ENCODE results near the gene SASH1.
A peak's percentile ranks its signal among the peaks of the same experiment; 100 is the strongest.

The SASH1 gene

GRCh38 chr6:148342350-148343046 lies at the start of gene SASH1:
SASH1 (plus strand) TSS chr6:148342838; CDS start chr6:148343068, 230 bp downstream.
- DNase-seq (ENCODE audit: low spot score), result peak; percentile 71

DNA sequence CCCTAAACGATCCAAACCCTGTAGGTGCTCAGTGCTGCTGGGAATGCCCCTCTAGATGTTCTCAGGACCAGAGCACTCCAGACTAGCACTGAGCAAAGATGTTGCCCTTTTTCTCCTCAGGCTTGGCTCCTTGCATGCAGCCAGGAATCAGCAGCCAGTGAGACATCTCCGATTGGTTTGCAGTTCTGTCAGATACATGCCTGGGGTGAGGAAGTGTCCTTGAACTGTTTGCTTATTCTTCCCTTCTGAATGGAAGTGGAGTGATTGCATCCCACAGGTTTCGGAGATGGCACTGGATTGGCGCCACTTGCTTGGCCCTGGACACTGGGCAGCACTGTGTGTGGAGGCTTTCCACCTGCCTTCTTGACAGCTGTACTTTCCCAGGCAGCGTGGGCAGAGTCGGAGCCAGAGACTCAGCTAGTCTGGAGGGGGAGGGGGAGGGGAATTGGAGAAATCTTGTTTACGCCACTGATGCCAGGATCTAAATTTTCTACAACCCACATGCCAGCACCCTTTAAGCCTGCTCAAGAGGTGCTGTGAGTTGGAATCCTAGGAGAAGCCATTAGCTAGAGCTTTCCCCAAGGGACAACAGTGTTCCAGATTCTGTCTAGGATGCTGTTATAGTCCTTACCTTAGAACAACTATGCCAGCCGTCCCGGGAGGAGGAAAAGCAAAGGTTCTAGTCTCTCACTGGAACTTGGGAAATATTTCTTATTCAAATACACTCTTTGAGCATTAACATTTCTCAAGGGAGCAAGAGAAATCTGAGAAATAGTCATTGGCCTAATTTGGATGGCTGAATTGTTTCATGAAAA lies 49.2 kb upstream of the SASH1 start:
- no peak for DNase-seq (ENCODE audit: low spot score)

DNA sequence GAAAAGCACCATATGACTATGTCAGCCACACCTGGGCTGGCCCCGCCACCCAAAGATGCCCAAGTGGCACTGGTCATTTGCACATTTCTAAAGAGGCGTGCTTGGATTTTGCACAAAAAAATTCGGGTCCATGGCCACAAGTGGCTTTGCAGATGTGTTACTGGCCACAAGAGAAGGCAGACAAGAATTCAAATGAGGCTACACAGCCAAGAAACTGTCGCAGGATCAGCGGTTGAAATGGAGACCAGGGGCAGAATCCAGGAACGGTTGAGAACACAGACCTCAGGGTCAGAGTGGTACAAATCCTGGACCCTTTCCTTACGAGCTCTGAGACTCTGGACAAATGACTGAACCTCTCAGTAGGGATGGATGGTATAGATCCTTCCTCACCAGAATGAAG lies 48.6 kb upstream of the SASH1 start:
- no peak for DNase-seq (ENCODE audit: low spot score)

DNA sequence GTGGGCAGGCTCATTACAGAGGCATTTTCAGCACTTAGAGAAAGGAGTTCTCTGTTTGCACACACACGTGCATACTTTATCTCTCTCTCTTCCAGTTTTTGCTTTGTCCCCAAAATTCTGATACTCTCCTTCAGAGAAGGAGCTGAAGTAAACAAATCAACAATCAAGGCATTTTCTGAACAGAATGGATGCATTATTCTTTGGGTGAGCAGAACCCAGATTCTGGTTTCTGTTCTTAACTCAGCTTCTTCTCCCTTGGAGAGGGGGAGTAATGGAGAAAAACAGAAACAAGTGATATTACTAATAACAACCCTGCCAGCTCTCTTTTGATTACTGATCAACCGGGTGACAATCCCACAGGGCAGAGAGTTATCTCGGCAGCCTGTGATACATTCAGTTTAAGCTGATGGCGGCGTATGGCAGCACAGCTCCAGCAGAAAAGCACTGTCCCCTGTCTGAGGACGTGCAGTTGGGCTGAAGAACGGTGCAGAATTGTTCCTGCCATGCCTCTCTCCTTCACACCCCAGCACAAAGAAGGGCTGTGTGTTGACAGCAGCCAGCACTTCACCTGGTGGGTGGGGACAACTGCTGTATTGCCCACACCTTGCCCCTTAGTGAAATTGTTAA lies 47.3 kb upstream of the SASH1 start:
- DNase-seq (ENCODE audit: low spot score), result no peak

- DNase-seq (ENCODE audit: low spot score), result no peak
These were observed 45.9 kb upstream of the SASH1 start for GRCh38 chr6:148296771-148297170.

DNA sequence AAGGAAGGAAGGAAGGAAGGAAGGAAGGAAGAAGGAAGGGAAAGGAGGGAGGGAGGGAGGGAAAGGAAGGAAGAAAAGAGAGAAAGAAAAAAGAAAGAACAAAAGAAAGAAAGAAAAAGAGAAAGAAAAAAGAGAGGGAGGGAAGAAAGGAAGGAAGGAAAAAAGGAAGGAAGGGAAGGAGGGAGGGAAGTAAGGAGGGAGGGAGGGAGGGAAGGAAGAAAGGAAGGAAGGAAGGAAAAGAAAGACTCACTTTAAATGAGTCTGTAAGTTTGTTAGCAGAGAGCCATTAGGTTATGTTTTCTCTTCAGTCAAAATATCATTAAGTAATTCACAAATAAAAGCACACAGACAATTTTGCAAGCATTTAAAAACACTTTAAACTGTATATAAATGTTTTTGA lies 44.0 kb upstream of the SASH1 start:
- DNase-seq (ENCODE audit: low spot score), result no peak

GRCh38 chr6:148303616-148304015 lies 39.0 kb upstream of the SASH1 start:
- no peak for DNase-seq (ENCODE audit: low spot score)

DNA sequence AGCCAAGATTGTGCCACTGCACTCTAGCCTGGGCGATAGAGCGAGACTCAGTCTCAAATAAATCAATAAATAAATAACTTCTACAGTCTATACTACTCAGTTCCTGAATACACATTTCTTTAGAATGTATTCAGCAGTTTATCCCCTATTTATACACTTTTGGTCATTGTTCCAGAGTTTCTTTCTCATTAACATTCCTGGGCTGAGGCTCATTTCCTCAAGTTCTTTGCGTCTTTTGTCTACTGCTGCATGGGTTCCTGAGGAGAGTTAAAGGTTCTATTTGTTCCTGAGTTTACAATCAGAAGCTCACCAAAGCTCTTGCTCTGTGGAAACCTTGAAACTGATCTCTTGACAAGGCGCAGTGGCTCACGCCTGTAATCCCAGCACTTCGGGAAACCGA lies 37.7 kb upstream of the SASH1 start:
- no peak for DNase-seq (ENCODE audit: low spot score)

DNA sequence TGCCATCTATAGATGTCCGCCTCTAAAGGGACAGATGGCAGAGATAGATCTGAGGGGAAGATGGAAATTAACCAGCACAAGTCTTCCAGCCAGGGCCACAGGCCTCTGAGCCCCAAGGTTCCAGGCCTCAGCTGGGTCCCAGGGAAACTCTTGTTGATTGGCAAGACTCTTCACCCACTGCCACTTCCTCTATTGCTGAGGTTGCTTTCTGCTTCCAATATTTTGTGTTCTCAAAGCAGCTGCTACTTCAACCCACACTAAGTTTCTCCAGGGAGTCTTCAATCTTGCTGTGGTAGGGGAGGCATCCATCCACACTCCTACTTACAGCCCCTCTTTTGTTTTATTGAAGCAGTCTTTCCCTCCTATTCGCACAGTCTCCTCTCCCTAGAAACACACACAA lies 36.4 kb upstream of the SASH1 start:
- no peak for DNase-seq (ENCODE audit: low spot score)

DNA sequence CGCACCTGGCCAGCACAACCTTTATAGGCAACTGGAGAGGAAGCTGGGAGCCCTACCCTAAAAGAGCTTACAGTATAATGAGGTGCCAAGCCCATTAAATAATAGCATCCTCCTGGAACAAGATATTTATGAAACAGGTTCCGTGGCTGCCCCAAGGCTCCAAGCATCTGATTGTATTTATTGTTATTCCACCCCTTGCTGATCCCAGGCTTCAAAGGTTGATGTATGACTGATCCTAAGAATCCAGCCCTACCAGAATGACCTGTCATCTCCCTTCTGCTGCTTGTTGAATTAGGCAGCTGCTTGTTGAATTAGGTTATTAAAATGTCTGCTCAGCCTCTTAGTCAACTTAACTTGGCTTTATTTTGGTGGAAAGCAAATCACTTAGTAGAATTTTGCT lies 35.2 kb upstream of the SASH1 start:
- peak; percentile 39 for DNase-seq (ENCODE audit: low spot score)

DNA sequence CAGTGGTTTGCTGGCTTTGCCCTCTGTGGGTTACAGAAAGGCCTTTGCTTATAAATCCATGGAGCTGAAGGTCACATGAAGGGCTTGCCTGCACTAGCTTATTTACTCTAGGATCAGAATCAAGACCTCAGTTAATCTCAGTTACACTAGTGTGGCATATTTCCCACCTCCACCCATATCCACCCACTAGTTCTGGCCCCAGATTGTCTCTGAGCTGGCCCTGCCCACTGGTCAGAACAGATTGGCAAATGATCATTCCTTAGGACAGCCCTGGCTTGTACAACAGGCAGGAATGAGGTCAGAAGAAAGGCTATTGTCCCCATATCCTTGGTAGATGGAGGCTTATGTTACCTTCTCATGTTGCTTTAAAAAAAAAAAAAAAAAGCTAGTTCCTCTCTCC lies 33.3 kb upstream of the SASH1 start:
- DNase-seq (ENCODE audit: low spot score), result no peak

GRCh38 chr6:148311966-148312669 lies 30.5 kb upstream of the SASH1 start:
- DNase-seq (ENCODE audit: low spot score), result no peak

DNA sequence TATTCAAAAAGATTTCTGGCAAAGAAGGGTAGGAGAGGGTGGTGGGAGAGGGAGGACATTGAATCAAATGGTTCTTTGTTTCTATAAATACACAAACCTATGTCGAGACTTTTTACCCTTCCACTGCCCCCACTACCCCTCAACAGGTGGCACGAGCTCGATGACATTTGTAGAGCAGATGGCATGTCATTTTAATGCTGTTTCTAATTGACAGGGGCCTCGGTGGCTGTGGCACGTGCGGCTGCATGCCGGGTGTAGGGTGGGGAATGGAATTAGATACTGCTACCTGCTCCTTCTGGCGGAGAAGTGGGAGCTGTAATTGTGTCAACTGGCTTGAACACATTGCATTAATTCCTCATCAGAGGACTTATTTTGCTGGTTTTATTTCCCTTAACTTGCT lies 29.1 kb upstream of the SASH1 start:
- DNase-seq (ENCODE audit: low spot score), result no peak

GRCh38 chr6:148316308-148316707 lies 26.3 kb upstream of the SASH1 start:
- DNase-seq (ENCODE audit: low spot score), result no peak

DNA sequence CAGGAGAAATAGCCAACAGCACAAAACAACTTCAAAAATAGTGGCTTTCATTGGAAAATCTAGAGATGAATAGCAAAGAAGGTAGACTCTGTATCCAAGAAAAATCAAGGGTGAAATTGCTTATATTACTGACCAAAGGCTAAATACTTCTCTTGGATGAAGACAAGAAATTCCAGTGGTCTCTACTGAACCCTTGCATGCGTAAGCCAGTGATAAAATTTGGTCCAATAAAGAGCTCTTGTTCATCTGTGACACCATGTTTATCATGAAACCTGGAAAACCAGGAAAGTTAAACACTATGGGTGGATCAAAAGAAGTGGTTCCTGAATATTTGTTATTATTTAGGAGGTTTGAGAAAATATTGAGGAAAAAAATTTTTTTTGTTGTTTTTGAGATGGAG lies 25.6 kb upstream of the SASH1 start:
- no peak for DNase-seq (ENCODE audit: low spot score)

- no peak for DNase-seq (ENCODE audit: low spot score)
These were observed 24.9 kb upstream of the SASH1 start for GRCh38 chr6:148317739-148318138.

DNA sequence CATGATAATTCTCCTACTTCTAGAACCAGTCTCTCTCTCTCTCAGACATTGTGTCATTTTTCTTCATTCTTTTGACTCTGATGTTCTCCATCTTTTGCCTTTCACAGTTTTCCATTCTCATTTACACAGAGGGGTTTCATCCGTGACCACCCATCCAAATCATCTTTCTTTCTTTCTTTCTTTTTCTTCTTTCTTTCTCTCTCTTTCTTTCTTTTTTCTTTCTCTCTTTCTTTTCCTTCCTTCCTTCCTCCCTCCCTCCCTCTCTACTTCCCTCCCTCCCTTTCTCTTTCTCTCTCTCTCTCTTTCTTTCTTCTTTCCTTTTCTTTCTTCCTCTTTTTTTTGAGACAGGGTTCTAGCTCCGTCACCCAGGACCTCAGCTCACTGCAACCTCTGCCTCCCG lies 19.9 kb upstream of the SASH1 start:
- no peak for DNase-seq (ENCODE audit: low spot score)

- no peak for DNase-seq (ENCODE audit: low spot score)
These were observed 19.3 kb upstream of the SASH1 start for GRCh38 chr6:148323344-148323743.

GRCh38 chr6:148324297-148324985 lies 18.2 kb upstream of the SASH1 start:
- DNase-seq (ENCODE audit: low spot score), result no peak

- no peak for DNase-seq (ENCODE audit: low spot score)
These were observed 17.1 kb upstream of the SASH1 start for GRCh38 chr6:148325316-148326068.

- no peak for DNase-seq (ENCODE audit: low spot score)
These were observed 13.6 kb upstream of the SASH1 start for GRCh38 chr6:148328876-148329555.

All from LoVo (cell line).